GM12878 (cell line): ENCODE measurements around the gene MYO6. TPM values are rescaled to one million over a fixed set of nuclear protein-coding genes. Genes with fewer than 3 reads are reported as not detected.

Source experiments
- ATAC-seq: fragments of 200-7000 bp; cut with Tn5 transposase; 3 replicates; pipeline ENCODE4 v1.9.1; 2020; ENCODE audit warnings: mild to moderate bottlenecking, moderate library complexity
- BruUV-seq: library from RNA; stranded (reverse); fragments of 400-500 nt; replicated peaks from 2 replicates; lab custom pipeline; 2021; lab: Mats Ljungman, UMichigan
- CTCF ChIA-PET: fragments of 300-600 bp; sonication (Branson Sonifier 250); formaldehyde crosslinking; extraction: SDS; loops from one replicate; lab custom pipeline; 2021; ENCODE audit warnings: inconsistent platforms; lab: Yijun Ruan, JAX
- POLR2A ChIA-PET: fragments of 350-600 bp; formaldehyde crosslinking; extraction: SDS; loops from one replicate; lab custom pipeline; 2021; ENCODE audit warnings: inconsistent platforms; lab: Charles Lee
- RAD21 ChIA-PET: fragments of 300-600 bp; sonication (Branson Sonifier 250); formaldehyde crosslinking; loops from one replicate; lab custom pipeline; 2023; ENCODE audit warnings: antibody characterized with exemption; ENCODE audit not compliant: unreplicated experiment; lab: Charles Lee
- SMC1A ChIA-PET: fragments of 300-600 bp; sonication (Branson Sonifier 250); formaldehyde crosslinking; loops from one replicate; lab custom pipeline; 2023; ENCODE audit not compliant: unreplicated experiment, uncharacterized antibody; lab: Charles Lee
- DNase-seq: peaks from one replicate; pipeline ENCODE4 v3.0.0-alpha.2; 2011; ENCODE audit warnings: low read depth, low spot score
- FAIRE-seq: peaks from 3 replicates; lab custom pipeline; 2011; peaks lifted over from hg19 to GRCh38; lab: Jason Lieb, UNC
- H2AFZ ChIP-seq: 2 replicates; pipeline ENCODE4 v1.6.0; 2011; ENCODE audit warnings: low read depth, low read length, control low read depth; ENCODE audit not compliant: control insufficient read depth
- H3K27ac ChIP-seq: 2 replicates; pipeline ENCODE4 v1.5.1; 2011; ENCODE audit warnings: control low read depth; ENCODE audit not compliant: control insufficient read depth, insufficient read depth
- H3K27me3 ChIP-seq, 2 experiments: replicated peaks in 1 of 2; 2 replicates each; pipeline versions ENCODE4 v1.6.0 to v1.6.1; 2011; ENCODE audit warnings: low read length in 1 of 2; ENCODE audit not compliant: control insufficient read depth in 2 of 2, insufficient read depth in 2 of 2
- H3K36me3 ChIP-seq, 2 experiments: 2 replicates each; pipeline ENCODE4 v1.5.1; 2011; ENCODE audit warnings: low read length in 1 of 2; ENCODE audit not compliant: control insufficient read depth in 2 of 2, insufficient read depth in 2 of 2
- H3K4me1 ChIP-seq: 2 replicates; pipeline ENCODE4 v1.6.1; 2011; ENCODE audit warnings: mild to moderate bottlenecking, low read length, moderate library complexity, mixed read lengths; ENCODE audit not compliant: control insufficient read depth, insufficient read depth
- H3K4me2 ChIP-seq: 2 replicates; pipeline ENCODE4 v1.6.0; 2011; ENCODE audit warnings: control low read depth; ENCODE audit not compliant: control insufficient read depth, insufficient read depth
- H3K4me3 ChIP-seq: fragments of 200-600 bp; sonication (generic); 2 replicates; pipeline ENCODE4 v1.5.1; 2016
- H3K79me2 ChIP-seq: 2 replicates; pipeline ENCODE4 v1.6.0; 2011; ENCODE audit warnings: low read length; ENCODE audit not compliant: control insufficient read depth, insufficient read depth
- H3K9ac ChIP-seq: 2 replicates; pipeline ENCODE4 v1.8.0; 2011; ENCODE audit warnings: low read length, control low read depth, mixed read lengths; ENCODE audit not compliant: control insufficient read depth, insufficient read depth
- H3K9me3 ChIP-seq: replicated peaks from 3 replicates; pipeline ENCODE4 v1.5.1; 2011; ENCODE audit warnings: mild to moderate bottlenecking, low read length; ENCODE audit not compliant: control insufficient read depth, insufficient read depth
- H4K20me1 ChIP-seq: 2 replicates; pipeline ENCODE4 v1.6.0; 2011; ENCODE audit not compliant: control insufficient read depth, insufficient read depth
- ETV6 ChIP-seq, 2 experiments: fragments of 450-650 bp in 1 of 2; IDR thresholded peaks in 1 of 2; conservative IDR thresholded peaks in 1 of 2; 2 replicates each; pipeline ENCODE4 v1.6.1; 2014; ENCODE audit warnings: antibody characterized with exemption in 1 of 2, borderline replicate concordance in 1 of 2, low read depth in 1 of 2, mild to moderate bottlenecking in 1 of 2, moderate library complexity in 1 of 2
- HCFC1 ChIP-seq: fragments of 150-350 bp; IDR thresholded peaks from 2 replicates; pipeline ENCODE4 v1.6.1; 2014; ENCODE audit warnings: low read length
- IKZF2 ChIP-seq, 2 experiments: fragments of 450-650 bp; IDR thresholded peaks; 2 replicates each; pipeline ENCODE4 v1.6.1; 2017; ENCODE audit warnings: mild to moderate bottlenecking in 2 of 2, moderate library complexity in 2 of 2
- LARP7 ChIP-seq: fragments of 450-650 bp; IDR thresholded peaks from 2 replicates; pipeline ENCODE4 v1.6.1; 2017; ENCODE audit warnings: mild to moderate bottlenecking
- MTA2 ChIP-seq: fragments of 450-650 bp; IDR thresholded peaks from 2 replicates; pipeline ENCODE4 v1.6.1; 2016; ENCODE audit warnings: low read depth, mild to moderate bottlenecking, moderate library complexity
- PML ChIP-seq: IDR thresholded peaks from 2 replicates; pipeline ENCODE4 v1.6.1; 2012; ENCODE audit warnings: low read length, inconsistent platforms
- POLR2AphosphoS2 ChIP-seq: IDR thresholded peaks from 2 replicates; pipeline ENCODE4 v1.6.1; 2011; ENCODE audit warnings: low read depth, mild to moderate bottlenecking, low read length, improper control_type of control experiment, moderate library complexity
- RFX5 ChIP-seq: IDR thresholded peaks from 2 replicates; pipeline ENCODE4 v1.6.1; 2011; ENCODE audit warnings: low read depth, low read length, improper control_type of control experiment
- RUNX3 ChIP-seq: IDR thresholded peaks from 2 replicates; pipeline ENCODE4 v1.6.1; 2012; ENCODE audit warnings: low read length, inconsistent platforms
- SREBF2 ChIP-seq: IDR thresholded peaks from 2 replicates; pipeline ENCODE4 v1.6.1; 2012; ENCODE audit warnings: mild to moderate bottlenecking, low read length
- STAT1 ChIP-seq: fragments of 450-650 bp; conservative IDR thresholded peaks from 2 replicates; pipeline ENCODE4 v1.6.1; 2014; ENCODE audit warnings: antibody characterized with exemption, mild to moderate bottlenecking
- TCF12 ChIP-seq: IDR thresholded peaks from 2 replicates; pipeline ENCODE4 v1.6.1; 2011; ENCODE audit warnings: low read depth, mild to moderate bottlenecking, low read length
- YBX1 ChIP-seq: fragments of 450-650 bp; IDR thresholded peaks from 2 replicates; pipeline ENCODE4 v1.6.1; 2016; ENCODE audit warnings: antibody characterized with exemption
- ZSCAN29 ChIP-seq: fragments of 450-650 bp; IDR thresholded peaks from 2 replicates; pipeline ENCODE4 v1.6.1; 2017; ENCODE audit warnings: mild to moderate bottlenecking, moderate library complexity
- WGBS: methylation state at CpG from one replicate; pipeline ENCODE4 v1.1.6; 2016; ENCODE audit warnings: low lambda C conversion rate; ENCODE audit not compliant: insufficient replicate concordance, insufficient coverage; ENCODE audit errors: missing lambda C conversion rate; 5-methylcytosine and 5-hydroxymethylcytosine counted together
- in situ Hi-C: fragments of 300-500 bp; cut with MboI; formaldehyde crosslinking; loops from 9 replicates; pipeline ENCODE4 v1.14.3; 2018; ENCODE audit warnings: mixed read lengths
- intact Hi-C: fragments of 100-400 bp; cut with micrococcal nuclease; formaldehyde crosslinking; loops from one replicate; pipeline ENCODE4 v1.14.2; 2022; ENCODE audit not compliant: unreplicated experiment
- polyA plus RNA-seq, 11 experiments: library from polyadenylated mRNA; depleted of rRNA in 4 of 11; unstranded in 6 of 11; stranded (reverse) in 5 of 11; fragments of >200 nt; fragmentation: Nextera tagmentation in 4 of 11; fragmentation: Illumina TruSeq in 1 of 11; extraction: Ambion mirVana in 4 of 11; extraction: Trizol in 1 of 11; gene quantifications; 1 replicate in 1 of 11; 2 replicates in 10 of 11; pipeline versions ENCODE4 v1.2.1 to v1.2.3, GENCODE V29; 2011 to 2016; ENCODE audit warnings: inconsistent platforms in 2 of 11, missing spikeins in 2 of 11, low read depth in 1 of 11
- total RNA-seq, 4 experiments: library from RNA; depleted of rRNA in 3 of 4; stranded (reverse); fragments of >200 nt in 3 of 4; fragmentation: Illumina TruSeq in 1 of 4; extraction: Trizol in 1 of 4; gene quantifications; 2 replicates each; pipeline versions ENCODE4 v1.2.1 to v1.2.3, GENCODE V29; 2013 to 2021
- TF ChIP-seq, protein P1 (sequence below): fragments of 150-350 bp; IDR thresholded peaks from 2 replicates; pipeline ENCODE4 v1.6.1; 2014; ENCODE audit warnings: mild to moderate bottlenecking, low read depth, low read length
- TF ChIP-seq, protein P2 (sequence below): fragments of 450-650 bp; IDR thresholded peaks from 2 replicates; pipeline ENCODE4 v1.6.1; 2017; ENCODE audit warnings: borderline replicate concordance

MYO6 gene
- total and polyA plus RNA-seq, 10 of the 15 experiments (the other 5 are each of a cell fraction or from before 2014, with no cell fraction given), result 7.9 to 30.4 (median 16.8) TPM

DNA sequence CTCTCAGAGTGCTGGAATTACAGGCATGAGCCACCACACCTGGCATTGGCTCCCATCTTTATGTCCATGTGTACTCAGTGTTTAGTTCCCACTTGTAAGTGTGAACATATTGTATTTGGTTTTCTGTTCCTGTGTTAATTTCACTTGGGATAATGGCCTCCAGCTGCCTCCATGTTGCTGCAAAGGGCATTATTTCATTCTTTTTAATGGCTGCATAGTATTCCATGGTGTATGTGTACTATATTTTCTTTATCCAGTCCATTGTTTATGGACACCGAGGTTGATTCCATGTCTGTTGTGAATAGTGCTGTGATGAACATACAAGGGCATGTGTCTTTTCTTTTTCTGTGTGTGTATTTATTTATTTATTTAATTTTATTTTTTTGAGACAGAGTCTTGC, 47.7 kb downstream of the MYO6 start:
- Histone ChIP-seq H3K4me3 (no peak overlapping the region), H3K9me3 (no peaks in the 10 kb centered on the region), H2AFZ (no peak overlapping the region), H3K9ac (no peak overlapping the region), H3K4me2 (no peak overlapping the region), H3K27ac (no peak overlapping the region), H3K4me1 (no peaks in the 10 kb centered on the region), H3K79me2 (no peaks in the 10 kb centered on the region), H3K27me3 (no peaks in the 10 kb centered on the region), H4K20me1 (no peaks in the 10 kb centered on the region), H3K36me3 (no peaks in the 10 kb centered on the region)
- ChIA-PET CTCF (no interaction called here), SMC1A (no interaction called here), RAD21 (no interaction called here), POLR2A (no interaction called here)
- FAIRE-seq (no peak), DNase-seq (no peak), ATAC-seq (no peak)
- no TSS peak for BruUV-seq
- intact Hi-C loops, result no loop called here
- in situ Hi-C loops, result no loop called here
- WGBS, result 46% methylated on average over 1 of the region's 1 CpG
- TF ChIP-seq PML, result no peak
- no peak for TF ChIP-seq HCFC1
- TF ChIP-seq YBX1, result no peak
- TF ChIP-seq LARP7, result no peak
- TF ChIP-seq ETV6 (conservative IDR thresholded peaks at IDR 0.05 in 1 of 2, IDR thresholded peaks at IDR 0.05 in 1 of 2; ENCODE audit: borderline replicate concordance in 1 of 2, low read depth in 1 of 2), result no peak
- TF ChIP-seq POLR2AphosphoS2, result no peak
- TF ChIP-seq, protein P1, sequence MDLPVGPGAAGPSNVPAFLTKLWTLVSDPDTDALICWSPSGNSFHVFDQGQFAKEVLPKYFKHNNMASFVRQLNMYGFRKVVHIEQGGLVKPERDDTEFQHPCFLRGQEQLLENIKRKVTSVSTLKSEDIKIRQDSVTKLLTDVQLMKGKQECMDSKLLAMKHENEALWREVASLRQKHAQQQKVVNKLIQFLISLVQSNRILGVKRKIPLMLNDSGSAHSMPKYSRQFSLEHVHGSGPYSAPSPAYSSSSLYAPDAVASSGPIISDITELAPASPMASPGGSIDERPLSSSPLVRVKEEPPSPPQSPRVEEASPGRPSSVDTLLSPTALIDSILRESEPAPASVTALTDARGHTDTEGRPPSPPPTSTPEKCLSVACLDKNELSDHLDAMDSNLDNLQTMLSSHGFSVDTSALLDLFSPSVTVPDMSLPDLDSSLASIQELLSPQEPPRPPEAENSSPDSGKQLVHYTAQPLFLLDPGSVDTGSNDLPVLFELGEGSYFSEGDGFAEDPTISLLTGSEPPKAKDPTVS, result no peak
- no peak for TF ChIP-seq SREBF2
- no peak for TF ChIP-seq RFX5
- no peak for TF ChIP-seq MTA2
- no peak for TF ChIP-seq RUNX3
- no peak for TF ChIP-seq STAT1
- TF ChIP-seq, protein P2, sequence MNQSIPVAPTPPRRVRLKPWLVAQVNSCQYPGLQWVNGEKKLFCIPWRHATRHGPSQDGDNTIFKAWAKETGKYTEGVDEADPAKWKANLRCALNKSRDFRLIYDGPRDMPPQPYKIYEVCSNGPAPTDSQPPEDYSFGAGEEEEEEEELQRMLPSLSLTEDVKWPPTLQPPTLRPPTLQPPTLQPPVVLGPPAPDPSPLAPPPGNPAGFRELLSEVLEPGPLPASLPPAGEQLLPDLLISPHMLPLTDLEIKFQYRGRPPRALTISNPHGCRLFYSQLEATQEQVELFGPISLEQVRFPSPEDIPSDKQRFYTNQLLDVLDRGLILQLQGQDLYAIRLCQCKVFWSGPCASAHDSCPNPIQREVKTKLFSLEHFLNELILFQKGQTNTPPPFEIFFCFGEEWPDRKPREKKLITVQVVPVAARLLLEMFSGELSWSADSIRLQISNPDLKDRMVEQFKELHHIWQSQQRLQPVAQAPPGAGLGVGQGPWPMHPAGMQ, result no peak
- no peak for TF ChIP-seq TCF12
- no peak for TF ChIP-seq IKZF2 (IDR thresholded peaks at IDR 0.05)
- no peak for TF ChIP-seq ZSCAN29
